ENCODE measurements around the gene CFAP74. TPM values are rescaled to one million over a fixed set of nuclear protein-coding genes. Genes with fewer than 3 reads are reported as not detected.

The CFAP74 gene
- total and polyA plus RNA-seq, 2 of the 13 experiments (the other 11 are each of a cell fraction or from before 2014, with no cell fraction given): 0.27 to 0.62 TPM

GRCh38 chr1:1906185-1907097 lies 97.1 kb downstream of the CFAP74 start (continued):
- TF ChIP-seq RORA (CRISPR knock-in tag; IDR thresholded peaks at IDR 0.05): no peak
- peak; percentile 53; the same call in 1 of the 2 replicates for TF ChIP-seq ZFX (CRISPR knock-in tag; IDR thresholded peaks at IDR 0.05; ENCODE audit: low read depth)
- no peak for TF ChIP-seq PCBP1 (IDR thresholded peaks at IDR 0.05; ENCODE audit: borderline replicate concordance, low read depth, low read length)
- no peak for TF ChIP-seq JDP2 (CRISPR knock-in tag; IDR thresholded peaks at IDR 0.05; ENCODE audit: borderline replicate concordance)
- TF ChIP-seq ZNF678 (CRISPR knock-in tag; IDR thresholded peaks at IDR 0.05): no peak
- TF ChIP-seq ZNF761 (CRISPR knock-in tag; conservative IDR thresholded peaks at IDR 0.05): no peak
- TF ChIP-seq SMARCE1 (IDR thresholded peaks at IDR 0.05; ENCODE audit: borderline replicate concordance): no peak
- TF ChIP-seq HCFC1 (IDR thresholded peaks at IDR 0.05; ENCODE audit: low read depth, low read length): no peak
- no peak for TF ChIP-seq ZFP82 (CRISPR knock-in tag; IDR thresholded peaks at IDR 0.05; ENCODE audit: borderline replicate concordance)
- no peak for TF ChIP-seq ZNF674 (CRISPR knock-in tag; IDR thresholded peaks at IDR 0.05; ENCODE audit: low read depth)
- no peak for TF ChIP-seq ZZZ3 (CRISPR knock-in tag; IDR thresholded peaks at IDR 0.05; ENCODE audit: borderline replicate concordance)
- TF ChIP-seq EHMT2 (IDR thresholded peaks at IDR 0.05; ENCODE audit: borderline replicate concordance, low read depth, low read length): no peak
- no peak for TF ChIP-seq ZNF232 (CRISPR knock-in tag; IDR thresholded peaks at IDR 0.05; ENCODE audit: borderline replicate concordance)
- no peak for TF ChIP-seq SCMH1 (CRISPR knock-in tag; IDR thresholded peaks at IDR 0.05; ENCODE audit: borderline replicate concordance)
- no peak for TF ChIP-seq HNF1A (IDR thresholded peaks at IDR 0.05; ENCODE audit: low read depth)
- TF ChIP-seq HNF1A (CRISPR knock-in tag; IDR thresholded peaks at IDR 0.05; ENCODE audit: borderline replicate concordance): no peak
- no peak for TF ChIP-seq NFE2L1 (CRISPR knock-in tag; IDR thresholded peaks at IDR 0.05; ENCODE audit: borderline replicate concordance)
- TF ChIP-seq GZF1 (CRISPR knock-in tag; IDR thresholded peaks at IDR 0.05): no peak
- no peak for TF ChIP-seq THAP8 (CRISPR knock-in tag; IDR thresholded peaks at IDR 0.05; ENCODE audit: borderline replicate concordance)
- TF ChIP-seq NKX3-1 (CRISPR knock-in tag; IDR thresholded peaks at IDR 0.05): no peak
- TF ChIP-seq POGK (CRISPR knock-in tag; conservative IDR thresholded peaks at IDR 0.05): no peak
- no peak; the same call in 1 of the 2 replicates for TF ChIP-seq ZNF788 (CRISPR knock-in tag; IDR thresholded peaks at IDR 0.05; ENCODE audit: borderline replicate concordance)
- TF ChIP-seq TOE1 (CRISPR knock-in tag; IDR thresholded peaks at IDR 0.05): no peak
- TF ChIP-seq MED1 (CRISPR knock-in tag; IDR thresholded peaks at IDR 0.05): peak; percentile 61; the same call in 1 of the 2 replicates

Measured in HepG2 (cell line).